22Rv1 (cell line): ENCODE data around the gene PRXL2A.

Experiments
- H3K27ac ChIP-seq: fragments of 450-650 bp; 2 replicates; pipeline ENCODE4 v1.5.1; 2017
- CTCF ChIP-seq: fragments of 450-650 bp; IDR thresholded peaks from 2 replicates; pipeline ENCODE4 v1.5.1; 2017; ENCODE audit warnings: mild to moderate bottlenecking
- ZFX ChIP-seq: fragments of 450-650 bp; IDR thresholded peaks from 2 replicates; pipeline ENCODE4 v1.6.1; 2017; ENCODE audit warnings: antibody characterized with exemption, borderline replicate concordance

PRXL2A gene

GRCh38 chr10:80460399-80461207 lies 52.3 kb downstream of the PRXL2A start:
- H3K27ac ChIP-seq = peak overlapping the region; percentile 89
- TF ChIP-seq CTCF = peak; percentile 24
- TF ChIP-seq ZFX = no peak

GRCh38 chr10:80461208-80462183 lies 53.1 kb downstream of the PRXL2A start:
- H3K27ac ChIP-seq = peak overlapping the region; percentile 89
- TF ChIP-seq ZFX = no peak
- 0 out of 2 replicates have a peak, but pooled peaks have one; percentile 9 for TF ChIP-seq CTCF

DNA sequence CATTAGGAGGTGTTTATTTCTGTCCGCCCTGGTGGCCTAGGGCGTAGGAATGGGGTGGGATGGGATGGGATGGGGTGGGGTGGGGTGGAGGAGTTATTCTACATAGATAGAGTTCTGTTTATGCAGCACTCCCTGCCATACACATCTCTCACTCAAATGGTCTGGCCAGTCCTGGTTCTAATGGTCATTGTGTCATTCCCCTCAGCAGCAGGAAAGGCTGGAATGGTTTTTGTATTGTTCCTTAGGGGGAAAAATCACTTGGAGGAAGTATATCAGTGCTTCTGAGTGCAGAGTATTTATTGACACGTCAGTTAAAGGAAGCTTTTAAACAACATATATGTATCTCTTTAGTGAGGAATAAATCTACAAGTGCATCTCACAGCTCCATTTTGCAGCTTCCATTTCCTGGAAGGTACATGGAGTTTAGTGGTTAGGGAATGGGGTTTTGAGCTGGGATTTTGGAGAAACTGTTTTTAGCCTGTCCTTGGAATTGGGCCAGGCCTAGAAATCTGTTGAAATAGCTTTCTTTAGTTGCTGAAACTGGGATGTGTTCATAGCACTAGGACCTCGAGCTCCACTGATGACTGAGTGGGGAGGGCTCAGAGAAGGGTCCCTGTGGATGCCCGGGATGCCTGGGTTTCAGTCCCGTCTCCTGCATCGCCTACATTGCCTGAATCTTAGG lies 54.1 kb downstream of the PRXL2A start:
- TF ChIP-seq CTCF = no peak
- TF ChIP-seq ZFX = no peak
- H3K27ac ChIP-seq = no peak overlapping the region

- no peak overlapping the region for H3K27ac ChIP-seq
- TF ChIP-seq ZFX = no peak
- no peak for TF ChIP-seq CTCF
Measured at GRCh38 chr10:80462981-80463741, 54.8 kb downstream of the PRXL2A start.

- TF ChIP-seq ZFX (no peak), CTCF (no peak)
- no peak overlapping the region for H3K27ac ChIP-seq
Measured at GRCh38 chr10:80463868-80464267, 55.5 kb downstream of the PRXL2A start.

DNA sequence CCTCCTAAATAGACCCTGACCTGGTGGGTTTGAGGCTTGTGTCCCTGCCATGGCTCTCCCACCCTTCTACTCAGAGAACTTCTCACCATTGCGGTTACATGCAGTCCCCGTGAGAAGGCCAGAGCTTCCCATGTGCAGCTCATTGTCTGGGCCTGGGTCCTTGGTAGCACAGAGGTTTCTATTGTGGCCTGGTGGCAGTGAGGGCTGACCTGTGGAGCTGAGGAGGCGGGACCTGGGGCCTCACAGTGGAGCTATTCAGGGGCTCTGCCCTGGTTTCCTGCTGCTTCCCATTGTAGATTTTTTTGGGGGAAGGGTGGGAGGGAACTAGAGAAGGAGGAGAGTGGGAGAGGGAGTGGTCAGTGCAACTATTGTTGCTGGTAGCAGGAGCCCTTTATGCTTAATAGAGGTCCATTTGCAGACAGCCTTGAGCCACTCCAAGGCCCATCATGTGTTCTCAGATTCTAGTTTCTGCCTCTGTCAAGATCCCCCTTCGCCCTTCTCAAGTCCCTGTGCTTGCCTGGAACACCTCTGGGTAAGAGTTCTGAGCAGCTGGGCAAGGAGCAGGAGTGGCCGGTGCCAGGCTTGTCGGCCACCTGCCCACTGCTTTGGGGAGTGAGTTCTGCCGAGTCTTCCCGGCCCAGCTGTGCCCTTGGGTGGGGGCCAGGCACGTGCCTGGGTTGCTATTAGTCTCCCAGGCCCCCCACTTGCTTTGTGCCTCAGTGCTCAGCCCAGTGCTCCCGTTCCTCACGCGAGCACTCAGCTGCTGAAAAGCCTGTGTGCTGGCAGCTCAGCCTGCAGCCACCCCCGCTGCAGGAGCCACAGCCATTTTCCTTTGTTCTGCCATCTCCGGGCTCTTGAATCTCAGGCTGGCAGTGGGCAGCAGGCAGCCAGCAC lies 56.5 kb downstream of the PRXL2A start:
- no peak overlapping the region for H3K27ac ChIP-seq
- TF ChIP-seq CTCF = no peak
- no peak for TF ChIP-seq ZFX
